B cell (primary cell): Measurements from ENCODE around the gene PITPNM3. TPM values are rescaled to one million over a fixed set of nuclear protein-coding genes. Genes with fewer than 3 reads are reported as not detected.

Experiments used
- ATAC-seq: fragments of 200-7000 bp; cut with Tn5 transposase; one replicate; pipeline ENCODE4 v1.10.0; 2021; ENCODE audit warnings: low read depth, mild to moderate bottlenecking, moderate number of reproducible peaks, moderate library complexity
- CTCF ChIA-PET: fragments of 350-600 bp; sonication (Branson Sonifier 250); formaldehyde crosslinking; loops from one replicate; lab custom pipeline; 2021; ENCODE audit warnings: antibody characterized with exemption, inconsistent platforms; lab: Charles Lee
- POLR2A ChIA-PET: fragments of 350-600 bp; sonication (Branson Sonifier 250); formaldehyde crosslinking; loops from one replicate; lab custom pipeline; 2021; ENCODE audit warnings: antibody characterized with exemption; lab: Charles Lee
- DNase-seq: peaks from one replicate; pipeline ENCODE4 v3.0.0; 2013
- H2AFZ ChIP-seq: 2 replicates; pipeline ENCODE4 v1.6.1; 2012; ENCODE audit warnings: mild to moderate bottlenecking, low read depth, low read length; ENCODE audit not compliant: insufficient read depth, poor library complexity, severe bottlenecking
- H3K27ac ChIP-seq, 2 donors: 1 replicate in 1 of 2; 2 replicates in 1 of 2; pipeline ENCODE4 v1.5.1; 2012 to 2013; ENCODE audit warnings: low read length in 2 of 2, mild to moderate bottlenecking in 2 of 2, moderate library complexity in 1 of 2
- H3K27me3 ChIP-seq, 4 experiments: fragments of 200-600 bp in 1 of 4; sonication (generic) in 1 of 4; replicated peaks in 1 of 4; 1 replicate in 2 of 4; 2 replicates in 2 of 4; pipeline versions ENCODE4 v1.6.1 to v1.7.0; 2013 to 2016; ENCODE audit warnings: low read length in 3 of 4, mild to moderate bottlenecking in 2 of 4, mixed read lengths in 1 of 4, moderate library complexity in 1 of 4; ENCODE audit not compliant: insufficient read depth in 4 of 4, control insufficient read depth in 3 of 4; ENCODE audit errors: control extremely low read depth in 1 of 4
- H3K36me3 ChIP-seq, 2 experiments: replicated peaks in 1 of 2; 1 replicate in 1 of 2; 2 replicates in 1 of 2; pipeline versions ENCODE4 v1.6.1 to v1.7.1; 2013; ENCODE audit warnings: low read length in 1 of 2; ENCODE audit not compliant: insufficient read depth in 2 of 2, control insufficient read depth in 1 of 2; ENCODE audit errors: control extremely low read depth in 1 of 2, extremely low read depth in 1 of 2
- H3K4me1 ChIP-seq, 2 donors: fragments of 200-600 bp in 1 of 2; sonication (generic) in 1 of 2; 1 replicate in 1 of 2; 2 replicates in 1 of 2; pipeline versions ENCODE4 v1.5.1 to v1.6.1; 2013 to 2017; ENCODE audit warnings: low read length in 2 of 2; ENCODE audit not compliant: control insufficient read depth in 2 of 2, insufficient read depth in 2 of 2
- H3K4me2 ChIP-seq: replicated peaks from 2 replicates; pipeline ENCODE3; 2012; ENCODE audit warnings: mild to moderate bottlenecking, low read depth, low read length; ENCODE audit not compliant: poor library complexity, severe bottlenecking
- H3K4me3 ChIP-seq, 5 experiments: fragments of 200-600 bp in 1 of 5; sonication (generic) in 1 of 5; 1 replicate in 3 of 5; 2 replicates in 2 of 5; pipeline versions ENCODE4 v1.5.1 to v1.7.0; 2011 to 2016; ENCODE audit warnings: low read length in 4 of 5, mild to moderate bottlenecking in 4 of 5, low read depth in 2 of 5, control low read depth in 1 of 5, moderate library complexity in 1 of 5; ENCODE audit not compliant: insufficient read depth in 1 of 5; ENCODE audit errors: control extremely low read depth in 1 of 5, extremely low read depth in 1 of 5
- H3K79me2 ChIP-seq: fragments of 200-600 bp; sonication (generic); one replicate; pipeline ENCODE4 v1.6.0; 2016; ENCODE audit warnings: low read length; ENCODE audit not compliant: control insufficient read depth, insufficient read depth
- H3K9ac ChIP-seq: fragments of 200-600 bp; sonication (generic); 2 replicates; pipeline ENCODE4 v1.6.1; 2017; ENCODE audit warnings: mild to moderate bottlenecking, low read length, moderate library complexity
- H3K9me3 ChIP-seq, 3 donors: one replicate each; pipeline versions ENCODE4 v1.6.1 to v1.7.1; 2013; ENCODE audit warnings: low read length in 2 of 3; ENCODE audit not compliant: control insufficient read depth in 2 of 3, insufficient read depth in 1 of 3; ENCODE audit errors: control extremely low read depth in 1 of 3
- H4K20me1 ChIP-seq: 2 replicates; pipeline ENCODE4 v1.6.0; 2012; ENCODE audit warnings: mild to moderate bottlenecking, low read length; ENCODE audit not compliant: insufficient read depth, control insufficient read depth, poor library complexity, severe bottlenecking
- H3K27ac Mint-ChIP-seq: one replicate; pipeline ENCODE4 v1.8.0; 2021; ENCODE audit warnings: mixed read lengths
- H3K27me3 Mint-ChIP-seq: one replicate; pipeline ENCODE4 v1.8.0; 2021; ENCODE audit warnings: mixed read lengths
- H3K4me1 Mint-ChIP-seq: one replicate; pipeline ENCODE4 v1.8.0; 2021; ENCODE audit warnings: mixed read lengths
- H3K4me3 Mint-ChIP-seq: one replicate; pipeline ENCODE4 v1.8.0; 2021; ENCODE audit warnings: mixed read lengths
- H3K9me3 Mint-ChIP-seq: one replicate; pipeline ENCODE4 v1.8.0; 2022; ENCODE audit warnings: mixed read lengths; ENCODE audit not compliant: insufficient read depth
- EZH2 ChIP-seq: IDR thresholded peaks from 2 replicates; pipeline ENCODE4 v1.6.1; 2012; ENCODE audit warnings: borderline replicate concordance, low read depth, mild to moderate bottlenecking, moderate library complexity, low read length; ENCODE audit not compliant: insufficient read depth, poor library complexity, severe bottlenecking
- WGBS: methylation state at CpG from one replicate; pipeline ENCODE4 v1.1.5; 2013; ENCODE audit warnings: missing lambda C conversion rate; ENCODE audit not compliant: insufficient coverage; 5-methylcytosine and 5-hydroxymethylcytosine counted together
- intact Hi-C: fragments of 100-400 bp; cut with micrococcal nuclease; formaldehyde crosslinking; loops from one replicate; pipeline ENCODE4 v1.10.0; 2022
- polyA plus RNA-seq: library from polyadenylated mRNA; depleted of rRNA; stranded (reverse); fragments of >200 nt; gene quantifications from 2 replicates; pipeline ENCODE4 v1.2.3, GENCODE V29; 2012
- total RNA-seq, 2 donors: library from RNA; stranded (reverse); fragments of 120-200 nt in 1 of 2; gene quantifications; 1 replicate in 1 of 2; 2 replicates in 1 of 2; pipeline versions ENCODE4 v1.2.3 to v1.2.4, GENCODE V29; 2013 to 2022
- TF ChIP-seq, protein P1 (sequence below): fragments of 200-600 bp; IDR thresholded peaks from one replicate; pipeline ENCODE4 v1.8.0; 2022; ENCODE audit warnings: antibody characterized with exemption, mild to moderate bottlenecking

The PITPNM3 gene
- total and polyA plus RNA-seq, 2 donors (not counting 1 experiment from before 2014, with no cell fraction given) = 0.31 to 0.49 TPM

DNA sequence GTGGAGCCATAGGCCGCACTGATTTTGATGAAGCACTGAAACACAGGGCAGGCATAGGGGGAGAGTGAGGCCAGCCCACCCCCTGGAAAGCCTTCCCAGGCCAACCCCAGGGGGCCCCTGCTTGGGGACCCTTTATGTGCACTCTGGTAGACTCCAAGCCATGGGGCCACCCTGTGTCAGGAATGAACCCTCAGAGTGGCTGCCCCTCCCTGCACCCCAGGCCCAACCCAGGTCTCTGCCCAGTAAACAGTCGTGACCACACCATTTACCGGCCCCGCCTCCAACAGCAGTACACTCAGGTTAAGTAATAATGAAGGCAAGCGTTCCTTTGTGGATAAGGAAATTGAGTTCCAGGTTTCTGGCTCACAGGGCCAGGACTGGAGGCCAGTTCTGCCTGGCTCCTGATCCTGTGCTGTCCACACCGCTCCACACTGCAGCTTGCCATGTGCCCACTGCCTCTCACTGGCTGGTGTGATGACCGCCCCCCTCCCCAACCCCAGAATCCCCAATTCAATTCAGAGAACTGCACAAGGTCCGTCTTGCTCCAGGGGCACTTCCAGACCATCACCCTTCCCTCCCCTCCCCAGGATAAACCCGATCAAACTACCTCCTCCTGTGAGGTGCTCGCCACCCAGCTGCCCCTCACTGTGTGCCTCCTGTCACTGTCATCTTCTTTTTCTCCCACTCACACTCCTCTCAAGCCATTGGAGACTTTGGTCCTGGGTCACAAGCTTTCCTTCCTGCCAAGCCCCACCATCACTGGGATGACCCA, 98.5 kb downstream of the PITPNM3 start:
- peaks cover 26% of the 10 kb centered on the region for H3K4me1 Mint-ChIP-seq
- DNase-seq (no peak), ATAC-seq (no peak)
- Histone ChIP-seq H3K9me3 (peaks cover 0 to 8% (median 0%) of the 10 kb centered on the region in 3 donors), H2AFZ (no peak overlapping the region), H3K9ac (no peak overlapping the region), H4K20me1 (no peaks in the 10 kb centered on the region), H3K4me2 (no peak overlapping the region), H3K79me2 (no peaks in the 10 kb centered on the region), H3K4me3 (no peak overlapping the region), H3K4me1 (peaks cover 6 to 10% of the 10 kb centered on the region in 2 donors), H3K36me3 (no peaks in the 10 kb centered on the region), H3K27ac (no peak overlapping the region), H3K27me3 (no peaks in the 10 kb centered on the region)
- H3K27ac Mint-ChIP-seq = no peak overlapping the region
- H3K9me3 Mint-ChIP-seq = no peaks in the 10 kb centered on the region
- intact Hi-C loops = no loop called here
- TF ChIP-seq, protein P1, sequence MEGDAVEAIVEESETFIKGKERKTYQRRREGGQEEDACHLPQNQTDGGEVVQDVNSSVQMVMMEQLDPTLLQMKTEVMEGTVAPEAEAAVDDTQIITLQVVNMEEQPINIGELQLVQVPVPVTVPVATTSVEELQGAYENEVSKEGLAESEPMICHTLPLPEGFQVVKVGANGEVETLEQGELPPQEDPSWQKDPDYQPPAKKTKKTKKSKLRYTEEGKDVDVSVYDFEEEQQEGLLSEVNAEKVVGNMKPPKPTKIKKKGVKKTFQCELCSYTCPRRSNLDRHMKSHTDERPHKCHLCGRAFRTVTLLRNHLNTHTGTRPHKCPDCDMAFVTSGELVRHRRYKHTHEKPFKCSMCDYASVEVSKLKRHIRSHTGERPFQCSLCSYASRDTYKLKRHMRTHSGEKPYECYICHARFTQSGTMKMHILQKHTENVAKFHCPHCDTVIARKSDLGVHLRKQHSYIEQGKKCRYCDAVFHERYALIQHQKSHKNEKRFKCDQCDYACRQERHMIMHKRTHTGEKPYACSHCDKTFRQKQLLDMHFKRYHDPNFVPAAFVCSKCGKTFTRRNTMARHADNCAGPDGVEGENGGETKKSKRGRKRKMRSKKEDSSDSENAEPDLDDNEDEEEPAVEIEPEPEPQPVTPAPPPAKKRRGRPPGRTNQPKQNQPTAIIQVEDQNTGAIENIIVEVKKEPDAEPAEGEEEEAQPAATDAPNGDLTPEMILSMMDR = no peak
- no peak for TF ChIP-seq EZH2
- H3K4me3 Mint-ChIP-seq = no peak overlapping the region
- H3K27me3 Mint-ChIP-seq = peaks cover 9% of the 10 kb centered on the region
- 91% methylated on average over 7 of the region's 10 CpGs for WGBS
- POLR2A ChIA-PET = no interaction called here
- CTCF ChIA-PET = interaction anchor here (1.0 kb wide), 1 partner anchor 23 kb away, joined by 3 read pairs; the partner anchor contains the start of gene AIPL1

DNA sequence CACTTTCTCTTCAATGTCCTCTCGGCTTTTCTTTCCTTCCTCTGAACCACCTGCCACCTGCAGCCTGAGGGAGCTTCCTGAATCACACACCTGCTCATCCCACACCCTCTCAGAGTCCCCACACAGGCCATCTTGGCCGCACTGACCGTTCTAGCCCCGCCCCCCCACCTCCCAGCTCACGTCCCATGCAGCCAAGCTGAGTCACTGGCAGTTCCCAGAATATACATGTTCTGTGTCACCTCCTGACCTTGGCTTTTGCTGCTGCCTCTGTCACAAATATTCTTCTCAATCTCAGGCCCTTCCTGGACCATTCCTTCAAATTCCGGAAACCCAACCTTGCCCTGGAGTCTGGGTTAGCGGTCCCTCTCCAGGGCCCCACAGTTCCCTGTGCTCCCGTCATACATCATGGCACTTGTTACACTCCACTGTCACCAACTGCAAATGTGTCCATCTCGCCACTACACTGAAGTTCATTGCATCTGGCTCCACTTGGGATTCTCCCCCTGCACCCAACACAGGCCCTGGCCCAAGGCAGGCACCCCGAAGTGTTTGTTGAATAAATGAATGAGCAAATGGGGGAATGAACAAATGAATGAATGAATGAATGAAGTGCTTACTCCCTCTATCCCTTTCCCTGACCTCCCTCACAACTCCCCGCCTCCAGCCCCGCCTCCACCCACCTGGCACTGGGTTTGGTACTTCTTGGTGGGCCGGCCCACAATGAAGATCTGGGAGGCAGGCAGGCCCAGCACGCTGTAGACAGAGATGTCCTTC, 99.3 kb downstream of the PITPNM3 start:
- WGBS = 75% methylated on average over 12 of the region's 14 CpGs
- no peak for TF ChIP-seq EZH2
- TF ChIP-seq, protein P1 = no peak
- no peak for DNase-seq
- Mint-ChIP-seq H3K9me3 (no peaks in the 10 kb centered on the region), H3K27ac (peak overlapping the region; percentile 57), H3K4me3 (no peak overlapping the region), H3K4me1 (peaks cover 32% of the 10 kb centered on the region), H3K27me3 (peaks cover 2% of the 10 kb centered on the region)
- no peaks in the 10 kb centered on the region for H3K27me3 ChIP-seq
- CTCF ChIA-PET = no interaction called here
- H3K79me2 ChIP-seq = no peaks in the 10 kb centered on the region
- no peaks in the 10 kb centered on the region for H3K36me3 ChIP-seq
- no peak overlapping the region for H3K4me3 ChIP-seq
- no peak overlapping the region for H3K9ac ChIP-seq
- H3K9me3 ChIP-seq = peaks cover 0 to 8% (median 0%) of the 10 kb centered on the region in 3 donors
- H3K4me1 ChIP-seq = peaks cover 6 to 10% of the 10 kb centered on the region in 2 donors
- ATAC-seq = no peak
- H3K27ac ChIP-seq = no peak overlapping the region
- no peak overlapping the region for H3K4me2 ChIP-seq
- intact Hi-C loops = no loop called here
- POLR2A ChIA-PET = no interaction called here
- H4K20me1 ChIP-seq = no peaks in the 10 kb centered on the region
- H2AFZ ChIP-seq = no peak overlapping the region
